Glomerular endothelial cell (primary cell): ENCODE results near the gene SRC. TPM values are rescaled to one million over a fixed set of nuclear protein-coding genes. Genes with fewer than 3 reads are reported as not detected.

ENCODE experiments used
- DNase-seq: peaks from one replicate; pipeline ENCODE4 v3.0.0-alpha.2; 2011; ENCODE audit warnings: low read depth, low spot score; ENCODE audit errors: extremely low read depth
- total RNA-seq: library from RNA; depleted of rRNA; stranded (reverse); fragments of >200 nt; gene quantifications from 2 replicates; pipeline ENCODE4 v1.2.3, GENCODE V29; 2015

The SRC gene
- total RNA-seq, 1 donor from 2014 or later: 20.7 TPM

GRCh38 chr20:37379967-37380828 lies 34.3 kb downstream of the SRC start:
- no peak for DNase-seq

- no peak for DNase-seq
These were observed 35.1 kb downstream of the SRC start for GRCh38 chr20:37380864-37381579.

GRCh38 chr20:37381621-37382471 lies 35.9 kb downstream of the SRC start:
- DNase-seq: no peak

GRCh38 chr20:37382482-37383120 lies 36.7 kb downstream of the SRC start:
- DNase-seq: no peak

GRCh38 chr20:37383229-37383989 lies 37.5 kb downstream of the SRC start:
- no peak for DNase-seq

GRCh38 chr20:37384683-37385174 lies 38.8 kb downstream of the SRC start:
- DNase-seq: no peak

GRCh38 chr20:37385176-37385575 lies 39.2 kb downstream of the SRC start:
- DNase-seq: no peak

- DNase-seq: no peak
These were observed 39.9 kb downstream of the SRC start for GRCh38 chr20:37385659-37386504.

GRCh38 chr20:37386505-37387251 lies 40.7 kb downstream of the SRC start:
- DNase-seq: no peak

GRCh38 chr20:37387519-37388269 lies 41.8 kb downstream of the SRC start:
- no peak for DNase-seq

GRCh38 chr20:37388831-37389230 lies 42.9 kb downstream of the SRC start:
- no peak for DNase-seq

GRCh38 chr20:37389241-37389747 lies 43.4 kb downstream of the SRC start:
- no peak for DNase-seq

GRCh38 chr20:37389844-37390275 lies 43.9 kb downstream of the SRC start:
- DNase-seq: no peak

GRCh38 chr20:37390503-37390890 lies 44.6 kb downstream of the SRC start:
- no peak for DNase-seq

GRCh38 chr20:37390891-37391525 lies 45.1 kb downstream of the SRC start:
- DNase-seq: no peak

- no peak for DNase-seq
These were observed 46.7 kb downstream of the SRC start for GRCh38 chr20:37392441-37393195.
